Measurements from ENCODE around the gene SPINK4. TPM values are rescaled to one million over a fixed set of nuclear protein-coding genes. Genes with fewer than 3 reads are reported as not detected.

Gene SPINK4
- total RNA-seq, 1 experiment from 2014 or later = not detected

GRCh38 chr9:33233626-33234342 is 6.2 kb upstream of the SPINK4 start:
- H3K9ac ChIP-seq (ENCODE audit: low read length) = no peak overlapping the region
- H3K4me2 ChIP-seq (ENCODE audit: low read depth, low read length, poor library complexity, severe bottlenecking) = no peak overlapping the region
- no peaks in the 10 kb centered on the region for H4K20me1 ChIP-seq (ENCODE audit: insufficient read depth, low read depth, low read length)
- no peak for DNase-seq
- H3K9me3 ChIP-seq (ENCODE audit: low read length) = no peaks in the 10 kb centered on the region
- no peaks in the 10 kb centered on the region for H3K9me2 ChIP-seq (replicated peaks; ENCODE audit: insufficient read depth, low read length)
- no peaks in the 10 kb centered on the region for H3K4me1 ChIP-seq (ENCODE audit: low read length)
- no peak overlapping the region for H3K4me3 ChIP-seq (ENCODE audit: low read length)
- no peak overlapping the region for H2AFZ ChIP-seq (ENCODE audit: low read length)
- no peaks in the 10 kb centered on the region for H3K79me2 ChIP-seq (ENCODE audit: low read length)
- no peaks in the 10 kb centered on the region for H3K27me3 ChIP-seq (ENCODE audit: low read length)
- no peaks in the 10 kb centered on the region for H3K36me3 ChIP-seq (ENCODE audit: insufficient read depth, low read length)
- H3K27ac ChIP-seq (ENCODE audit: low read length) = no peak overlapping the region

GRCh38 chr9:33234511-33235467 is 5.2 kb upstream of the SPINK4 start:
- Histone ChIP-seq H3K4me1 (ENCODE audit: low read length) (no peaks in the 10 kb centered on the region), H3K9ac (ENCODE audit: low read length) (no peak overlapping the region), H3K36me3 (ENCODE audit: insufficient read depth, low read length) (no peaks in the 10 kb centered on the region), H3K27me3 (ENCODE audit: low read length) (no peaks in the 10 kb centered on the region), H2AFZ (ENCODE audit: low read length) (no peak overlapping the region), H3K9me3 (ENCODE audit: low read length) (no peaks in the 10 kb centered on the region), H3K4me2 (ENCODE audit: low read depth, low read length, poor library complexity, severe bottlenecking) (no peak overlapping the region), H3K4me3 (ENCODE audit: low read length) (no peak overlapping the region), H3K9me2 (replicated peaks; ENCODE audit: insufficient read depth, low read length) (no peaks in the 10 kb centered on the region), H3K79me2 (ENCODE audit: low read length) (no peaks in the 10 kb centered on the region), H3K27ac (ENCODE audit: low read length) (no peak overlapping the region), H4K20me1 (ENCODE audit: insufficient read depth, low read depth, low read length) (no peaks in the 10 kb centered on the region)
- no peak for DNase-seq

- Histone ChIP-seq H3K9me2 (replicated peaks; ENCODE audit: insufficient read depth, low read length) (no peaks in the 10 kb centered on the region), H3K9me3 (ENCODE audit: low read length) (no peaks in the 10 kb centered on the region), H3K27ac (ENCODE audit: low read length) (no peak overlapping the region), H3K9ac (ENCODE audit: low read length) (no peak overlapping the region), H3K36me3 (ENCODE audit: insufficient read depth, low read length) (no peaks in the 10 kb centered on the region), H2AFZ (ENCODE audit: low read length) (no peak overlapping the region), H3K4me1 (ENCODE audit: low read length) (no peaks in the 10 kb centered on the region), H3K79me2 (ENCODE audit: low read length) (no peaks in the 10 kb centered on the region), H4K20me1 (ENCODE audit: insufficient read depth, low read depth, low read length) (no peaks in the 10 kb centered on the region), H3K4me2 (ENCODE audit: low read depth, low read length, poor library complexity, severe bottlenecking) (no peak overlapping the region), H3K27me3 (ENCODE audit: low read length) (no peaks in the 10 kb centered on the region), H3K4me3 (ENCODE audit: low read length) (no peak overlapping the region)
- no peak for DNase-seq
Observed at GRCh38 chr9:33236571-33236970, 3.4 kb upstream of the SPINK4 start.

DNA sequence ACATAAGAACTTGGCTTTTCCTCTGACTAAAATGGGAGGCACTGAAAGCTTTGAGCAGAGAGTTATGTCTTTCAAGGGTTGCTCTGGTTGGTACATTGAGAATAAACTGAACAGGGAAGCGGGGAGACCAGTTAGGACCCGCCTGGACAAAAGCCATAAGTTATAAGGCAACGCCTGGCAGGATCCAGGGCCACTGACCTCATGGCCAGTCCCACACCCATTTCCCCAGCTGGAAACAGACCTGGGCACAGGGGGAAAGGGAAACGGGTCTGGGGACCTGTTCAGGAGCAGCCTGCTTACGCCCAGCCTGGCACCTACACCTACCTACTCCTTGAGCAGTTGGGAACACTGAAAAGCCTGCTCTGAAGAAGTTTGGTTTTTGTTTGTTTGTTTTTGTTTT is 1.3 kb downstream of the SPINK4 start:
- H3K9me2 ChIP-seq (replicated peaks; ENCODE audit: insufficient read depth, low read length) = no peaks in the 10 kb centered on the region
- no peaks in the 10 kb centered on the region for H3K79me2 ChIP-seq (ENCODE audit: low read length)
- no peaks in the 10 kb centered on the region for H3K27me3 ChIP-seq (ENCODE audit: low read length)
- H3K36me3 ChIP-seq (ENCODE audit: insufficient read depth, low read length) = no peaks in the 10 kb centered on the region
- no peak for DNase-seq
- H3K4me3 ChIP-seq (ENCODE audit: low read length) = no peak overlapping the region
- no peak overlapping the region for H3K27ac ChIP-seq (ENCODE audit: low read length)
- no peaks in the 10 kb centered on the region for H3K4me1 ChIP-seq (ENCODE audit: low read length)
- no peak overlapping the region for H3K9ac ChIP-seq (ENCODE audit: low read length)
- H3K4me2 ChIP-seq (ENCODE audit: low read depth, low read length, poor library complexity, severe bottlenecking) = no peak overlapping the region
- H2AFZ ChIP-seq (ENCODE audit: low read length) = no peak overlapping the region
- no peaks in the 10 kb centered on the region for H4K20me1 ChIP-seq (ENCODE audit: insufficient read depth, low read depth, low read length)
- no peaks in the 10 kb centered on the region for H3K9me3 ChIP-seq (ENCODE audit: low read length)

GRCh38 chr9:33242609-33243134 is 2.7 kb downstream of the SPINK4 start:
- Histone ChIP-seq H3K27me3 (ENCODE audit: low read length) (no peaks in the 10 kb centered on the region), H3K36me3 (ENCODE audit: insufficient read depth, low read length) (no peaks in the 10 kb centered on the region), H4K20me1 (ENCODE audit: insufficient read depth, low read depth, low read length) (no peaks in the 10 kb centered on the region), H3K4me3 (ENCODE audit: low read length) (no peak overlapping the region), H3K4me1 (ENCODE audit: low read length) (no peaks in the 10 kb centered on the region), H3K27ac (ENCODE audit: low read length) (no peak overlapping the region), H3K9me3 (ENCODE audit: low read length) (no peaks in the 10 kb centered on the region), H3K4me2 (ENCODE audit: low read depth, low read length, poor library complexity, severe bottlenecking) (no peak overlapping the region), H3K79me2 (ENCODE audit: low read length) (no peaks in the 10 kb centered on the region), H2AFZ (ENCODE audit: low read length) (no peak overlapping the region), H3K9ac (ENCODE audit: low read length) (no peak overlapping the region), H3K9me2 (replicated peaks; ENCODE audit: insufficient read depth, low read length) (no peaks in the 10 kb centered on the region)
- DNase-seq = no peak

- Histone ChIP-seq H3K9me2 (replicated peaks; ENCODE audit: insufficient read depth, low read length) (no peaks in the 10 kb centered on the region), H3K4me1 (ENCODE audit: low read length) (peaks cover 1% of the 10 kb centered on the region; the same call in 1 of the 2 replicates), H3K27me3 (ENCODE audit: low read length) (no peaks in the 10 kb centered on the region), H4K20me1 (ENCODE audit: insufficient read depth, low read depth, low read length) (no peaks in the 10 kb centered on the region), H3K36me3 (ENCODE audit: insufficient read depth, low read length) (no peaks in the 10 kb centered on the region), H3K4me3 (ENCODE audit: low read length) (no peak overlapping the region), H3K9ac (ENCODE audit: low read length) (no peak overlapping the region), H3K9me3 (ENCODE audit: low read length) (no peaks in the 10 kb centered on the region), H3K4me2 (ENCODE audit: low read depth, low read length, poor library complexity, severe bottlenecking) (no peak overlapping the region), H3K79me2 (ENCODE audit: low read length) (no peaks in the 10 kb centered on the region), H2AFZ (ENCODE audit: low read length) (no peak overlapping the region), H3K27ac (ENCODE audit: low read length) (no peak overlapping the region)
- no peak for DNase-seq
Observed at GRCh38 chr9:33244137-33244784, 4.3 kb downstream of the SPINK4 start.

- no peak for DNase-seq
- Histone ChIP-seq H4K20me1 (ENCODE audit: insufficient read depth, low read depth, low read length) (no peaks in the 10 kb centered on the region), H3K27me3 (ENCODE audit: low read length) (no peaks in the 10 kb centered on the region), H3K9me3 (ENCODE audit: low read length) (no peaks in the 10 kb centered on the region), H3K4me1 (ENCODE audit: low read length) (peaks cover 6% of the 10 kb centered on the region; the same call in 1 of the 2 replicates), H3K9me2 (replicated peaks; ENCODE audit: insufficient read depth, low read length) (no peaks in the 10 kb centered on the region), H3K9ac (ENCODE audit: low read length) (no peak overlapping the region), H3K4me3 (ENCODE audit: low read length) (no peak overlapping the region), H3K79me2 (ENCODE audit: low read length) (no peaks in the 10 kb centered on the region), H3K27ac (ENCODE audit: low read length) (no peak overlapping the region), H3K36me3 (ENCODE audit: insufficient read depth, low read length) (no peaks in the 10 kb centered on the region), H2AFZ (ENCODE audit: low read length) (no peak overlapping the region), H3K4me2 (ENCODE audit: low read depth, low read length, poor library complexity, severe bottlenecking) (no peak overlapping the region)
Observed at GRCh38 chr9:33245341-33245740, 5.4 kb downstream of the SPINK4 start.
